Measurements from ENCODE around the gene TM9SF1. TPM values are rescaled to one million over a fixed set of nuclear protein-coding genes. Genes with fewer than 3 reads are reported as not detected.

Gene TM9SF1
- 33.3 and 34.0 TPM in 2 replicates for total RNA-seq (2013; cell fraction: nucleolus; rRNA removed)
- total RNA-seq (2014; rRNA removed): 20.2 and 22.7 TPM in 2 replicates
- 10.4 and 12.1 TPM in 2 replicates for total RNA-seq (2014; rRNA removed; fragmentation: Illumina TruSeq; extraction: Trizol)
- total RNA-seq (2021): 19.7 and 23.9 TPM in 2 replicates
- 22.1 TPM for polyA plus RNA-seq (2011; ENCODE audit: low read depth)
- 4.3 and 11.7 TPM in 2 replicates for polyA plus RNA-seq (2011; rRNA removed)
- 22.2 and 26.0 TPM in 2 replicates for polyA plus RNA-seq (2011; cell fraction: cytosol; rRNA removed)
- 15.8 and 15.9 TPM in 2 replicates for polyA plus RNA-seq (2011; cell fraction: nucleus; rRNA removed)
- 19.1 and 25.4 TPM in 2 replicates for polyA plus RNA-seq (2012)
- 11.1 and 14.0 TPM in 2 replicates for polyA plus RNA-seq (2014; fragmentation: Illumina TruSeq; extraction: Trizol)
- 1 to 10 TPM; 7.2 to 9.8 TPM for polyA plus RNA-seq (2014; fragmentation: Nextera tagmentation; extraction: Ambion mirVana)
- 20.7 and 21.2 TPM in 2 replicates for polyA plus RNA-seq (2014; rRNA removed)
- polyA plus RNA-seq (2016; fragmentation: Nextera tagmentation; extraction: Ambion mirVana): 10 to 100 TPM; 38.7 to 39.2 TPM
- polyA minus RNA-seq (2011; rRNA and poly(A)+ RNA removed): 12.4 and 16.2 TPM in 2 replicates
- polyA minus RNA-seq (2011; cell fraction: cytosol; rRNA and poly(A)+ RNA removed): 4.9 and 5.2 TPM in 2 replicates
- 8.1 and 11.1 TPM in 2 replicates for polyA minus RNA-seq (2011; cell fraction: nucleus; rRNA and poly(A)+ RNA removed)
- Bru-seq, nascent RNA: percentile 70 among the genes with signal in this experiment
- percentile 76 among the genes with signal in this experiment for BruChase-seq, experiment 1, labeled RNA remaining after a 6-hour chase
- BruChase-seq, experiment 2, labeled RNA remaining after a 2-hour chase: percentile 77 among the genes with signal in this experiment
- long read RNA-seq, experiment 1, transcript TM9SF1-201 (6 exons, 2,452 nt): major isoform, 17 of 25 reads
- long read RNA-seq, experiment 1, partial matches to known transcripts: 4 of 25 reads
- long read RNA-seq, experiment 1, other reads (novel, unspliced or antisense): 0 of 25 reads
- long read RNA-seq, experiment 2, transcript TM9SF1-201 (6 exons, 2,452 nt): major isoform, 33 of 82 reads
- long read RNA-seq, experiment 2, partial matches to known transcripts: 34 of 82 reads
- long read RNA-seq, experiment 2, other reads (novel, unspliced or antisense): 6 of 82 reads

GRCh38 chr14:24195186-24196070 is at the start of gene TM9SF1:
TM9SF1 (minus strand) TSS chr14:24195441; CDS start chr14:24195019, 422 bp downstream.
- FAIRE-seq: no peak
- no TSS peak for BruUV-seq (replicated peaks)
- RAD21 ChIA-PET (ENCODE audit: unreplicated experiment): interaction anchor here (0.5 to 3.0 kb wide), 13 partner anchors 18 to 103 kb away, joined by 3 to 10 read pairs (median 4); partner anchors contain the start of genes CHMP4A, DCAF11, IRF9 and MDP1
- Histone ChIP-seq H3K36me3 (ENCODE audit: control insufficient read depth in 2 of 2, insufficient read depth in 2 of 2, low read length in 1 of 2) (peaks cover 0 to 4% of the 10 kb centered on the region in 2 experiments; a peak in 2 of 4 replicates), H3K4me1 (ENCODE audit: control insufficient read depth, insufficient read depth, low read length) (peaks cover 15% of the 10 kb centered on the region), H3K27ac (ENCODE audit: control insufficient read depth, insufficient read depth) (peak within 1 kb of the TSS; percentile 96), H4K20me1 (ENCODE audit: control insufficient read depth, insufficient read depth) (no peaks in the 10 kb centered on the region), H2AFZ (ENCODE audit: control insufficient read depth, low read depth, low read length) (peak within 1 kb of the TSS; percentile 98), H3K9me3 (replicated peaks; ENCODE audit: control insufficient read depth, insufficient read depth, low read length) (no peaks in the 10 kb centered on the region; the same call in 1 of the 3 replicates), H3K79me2 (ENCODE audit: control insufficient read depth, insufficient read depth, low read length) (peaks cover 48% of the 10 kb centered on the region), H3K9ac (ENCODE audit: control insufficient read depth, insufficient read depth, low read length) (peak within 1 kb of the TSS; percentile 92), H3K4me3 (peak within 1 kb of the TSS; percentile 68), H3K27me3 (replicated peaks in 1 of 2; ENCODE audit: control insufficient read depth in 2 of 2, insufficient read depth in 2 of 2, low read length in 1 of 2) (no peaks in the 10 kb centered on the region), H3K4me2 (ENCODE audit: control insufficient read depth, insufficient read depth) (peak within 1 kb of the TSS; percentile 90)
- WGBS (ENCODE audit: insufficient coverage, insufficient replicate concordance, low lambda C conversion rate, missing lambda C conversion rate): 1% methylated on average over 88 of the region's 89 CpGs
- intact Hi-C loops (cut with micrococcal nuclease; ENCODE audit: unreplicated experiment): loop anchor here (1.0 kb wide), 1 partner anchor 18 kb away; the partner anchor contains the start of gene CHMP4A
- SMC1A ChIA-PET (ENCODE audit: uncharacterized antibody, unreplicated experiment): interaction anchor here (0.8 to 2.5 kb wide), 11 partner anchors 10 to 138 kb away, joined by 3 to 10 read pairs (median 4); partner anchors contain the start of genes CHMP4A, DCAF11, NRL and RABGGTA
- peak; percentile 52 for DNase-seq (ENCODE audit: low read depth, low spot score)
- POLR2A ChIA-PET: interaction anchor here (0.6 to 3.9 kb wide), 23 partner anchors 8 to 1393 kb away, joined by 3 to 50 read pairs (median 6); partner anchors contain the start of genes CHMP4A, DCAF11, EMC9 and IRF9
- CTCF ChIA-PET: interaction anchor here (0.8 to 2.9 kb wide), 14 partner anchors 16 to 236 kb away, joined by 3 to 11 read pairs (median 4); partner anchors contain the start of genes CHMP4A, CIDEB, EMC9 and IRF9
- ATAC-seq: peak; percentile 93
- in situ Hi-C loops (cut with MboI): no loop called here
- TF ChIP-seq, protein P1, sequence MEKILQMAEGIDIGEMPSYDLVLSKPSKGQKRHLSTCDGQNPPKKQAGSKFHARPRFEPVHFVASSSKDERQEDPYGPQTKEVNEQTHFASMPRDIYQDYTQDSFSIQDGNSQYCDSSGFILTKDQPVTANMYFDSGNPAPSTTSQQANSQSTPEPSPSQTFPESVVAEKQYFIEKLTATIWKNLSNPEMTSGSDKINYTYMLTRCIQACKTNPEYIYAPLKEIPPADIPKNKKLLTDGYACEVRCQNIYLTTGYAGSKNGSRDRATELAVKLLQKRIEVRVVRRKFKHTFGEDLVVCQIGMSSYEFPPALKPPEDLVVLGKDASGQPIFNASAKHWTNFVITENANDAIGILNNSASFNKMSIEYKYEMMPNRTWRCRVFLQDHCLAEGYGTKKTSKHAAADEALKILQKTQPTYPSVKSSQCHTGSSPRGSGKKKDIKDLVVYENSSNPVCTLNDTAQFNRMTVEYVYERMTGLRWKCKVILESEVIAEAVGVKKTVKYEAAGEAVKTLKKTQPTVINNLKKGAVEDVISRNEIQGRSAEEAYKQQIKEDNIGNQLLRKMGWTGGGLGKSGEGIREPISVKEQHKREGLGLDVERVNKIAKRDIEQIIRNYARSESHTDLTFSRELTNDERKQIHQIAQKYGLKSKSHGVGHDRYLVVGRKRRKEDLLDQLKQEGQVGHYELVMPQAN (conservative IDR thresholded peaks at IDR 0.05): peak; percentile 67
- TF ChIP-seq FOXK2 (IDR thresholded peaks at IDR 0.05) (0 out of 2 replicates have a peak, but pooled peaks have one; percentile 12), CREM (IDR thresholded peaks at IDR 0.05; ENCODE audit: low read depth) (peak; percentile 94), NR2F1 (conservative IDR thresholded peaks at IDR 0.05) (peak; percentile 72), SMC3 (IDR thresholded peaks at IDR 0.05; ENCODE audit: borderline replicate concordance, low read length) (peak; percentile 2; the same call in 1 of the 2 replicates), MYB (IDR thresholded peaks at IDR 0.05; ENCODE audit: borderline replicate concordance, low read depth, low read length) (peak; percentile 94), STAT1 (conservative IDR thresholded peaks at IDR 0.05) (peak; percentile 92; the same call in 1 of the 2 replicates), SPI1 (IDR thresholded peaks at IDR 0.05; ENCODE audit: borderline replicate concordance, insufficient read depth, low read depth, low read length) (no peak; the same call in 1 of the 2 replicates), YY1 (IDR thresholded peaks at IDR 0.05; ENCODE audit: low read depth, low read length) (peak; percentile 74)
- TF ChIP-seq, protein P2, sequence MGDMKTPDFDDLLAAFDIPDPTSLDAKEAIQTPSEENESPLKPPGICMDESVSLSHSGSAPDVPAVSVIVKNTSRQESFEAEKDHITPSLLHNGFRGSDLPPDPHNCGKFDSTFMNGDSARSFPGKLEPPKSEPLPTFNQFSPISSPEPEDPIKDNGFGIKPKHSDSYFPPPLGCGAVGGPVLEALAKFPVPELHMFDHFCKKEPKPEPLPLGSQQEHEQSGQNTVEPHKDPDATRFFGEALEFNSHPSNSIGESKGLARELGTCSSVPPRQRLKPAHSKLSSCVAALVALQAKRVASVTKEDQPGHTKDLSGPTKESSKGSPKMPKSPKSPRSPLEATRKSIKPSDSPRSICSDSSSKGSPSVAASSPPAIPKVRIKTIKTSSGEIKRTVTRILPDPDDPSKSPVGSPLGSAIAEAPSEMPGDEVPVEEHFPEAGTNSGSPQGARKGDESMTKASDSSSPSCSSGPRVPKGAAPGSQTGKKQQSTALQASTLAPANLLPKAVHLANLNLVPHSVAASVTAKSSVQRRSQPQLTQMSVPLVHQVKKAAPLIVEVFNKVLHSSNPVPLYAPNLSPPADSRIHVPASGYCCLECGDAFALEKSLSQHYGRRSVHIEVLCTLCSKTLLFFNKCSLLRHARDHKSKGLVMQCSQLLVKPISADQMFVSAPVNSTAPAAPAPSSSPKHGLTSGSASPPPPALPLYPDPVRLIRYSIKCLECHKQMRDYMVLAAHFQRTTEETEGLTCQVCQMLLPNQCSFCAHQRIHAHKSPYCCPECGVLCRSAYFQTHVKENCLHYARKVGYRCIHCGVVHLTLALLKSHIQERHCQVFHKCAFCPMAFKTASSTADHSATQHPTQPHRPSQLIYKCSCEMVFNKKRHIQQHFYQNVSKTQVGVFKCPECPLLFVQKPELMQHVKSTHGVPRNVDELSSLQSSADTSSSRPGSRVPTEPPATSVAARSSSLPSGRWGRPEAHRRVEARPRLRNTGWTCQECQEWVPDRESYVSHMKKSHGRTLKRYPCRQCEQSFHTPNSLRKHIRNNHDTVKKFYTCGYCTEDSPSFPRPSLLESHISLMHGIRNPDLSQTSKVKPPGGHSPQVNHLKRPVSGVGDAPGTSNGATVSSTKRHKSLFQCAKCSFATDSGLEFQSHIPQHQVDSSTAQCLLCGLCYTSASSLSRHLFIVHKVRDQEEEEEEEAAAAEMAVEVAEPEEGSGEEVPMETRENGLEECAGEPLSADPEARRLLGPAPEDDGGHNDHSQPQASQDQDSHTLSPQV (IDR thresholded peaks at IDR 0.05): peak; percentile 73; the same call in 1 of the 2 replicates

All from GM12878 (cell line).